KOPT-K1 (cell line): ENCODE data around the gene TYMS.

Experiments
- H3K27ac ChIP-seq: fragments of 200-600 bp; sonication (generic); 2 replicates; pipeline ENCODE4 v1.5.1; 2016; ENCODE audit warnings: antibody characterized with exemption, mild to moderate bottlenecking, low read depth, low read length; ENCODE audit not compliant: poor library complexity, severe bottlenecking
- H3K36me3 ChIP-seq: fragments of 200-600 bp; sonication (generic); 2 replicates; pipeline ENCODE4 v1.5.1; 2017; ENCODE audit warnings: antibody characterized with exemption, mild to moderate bottlenecking, low read length, moderate library complexity; ENCODE audit not compliant: insufficient read depth
- H3K9me3 ChIP-seq: fragments of 200-600 bp; sonication (generic); 2 replicates; pipeline ENCODE4 v1.5.1; 2017; ENCODE audit warnings: antibody characterized with exemption, low read length, mild to moderate bottlenecking; ENCODE audit not compliant: insufficient read depth, poor library complexity, severe bottlenecking

Gene TYMS

GRCh38 chr18:658947-659533 is 1.6 kb downstream of the TYMS start:
- Histone ChIP-seq H3K27ac (peak overlapping the region; percentile 100), H3K36me3 (peaks cover 44% of the 10 kb centered on the region), H3K9me3 (peaks cover 31% of the 10 kb centered on the region)

GRCh38 chr18:659597-659996 is 2.1 kb downstream of the TYMS start:
- Histone ChIP-seq H3K36me3 (peaks cover 44% of the 10 kb centered on the region), H3K27ac (peak overlapping the region; percentile 100), H3K9me3 (peaks cover 31% of the 10 kb centered on the region)

GRCh38 chr18:662197-662596 is 4.7 kb downstream of the TYMS start:
- peaks cover 31% of the 10 kb centered on the region for H3K9me3 ChIP-seq
- H3K27ac ChIP-seq = no peak overlapping the region
- H3K36me3 ChIP-seq = peaks cover 58% of the 10 kb centered on the region

- peaks cover 15% of the 10 kb centered on the region for H3K9me3 ChIP-seq
- H3K27ac ChIP-seq = no peak overlapping the region
- peaks cover 69% of the 10 kb centered on the region for H3K36me3 ChIP-seq
Observed at GRCh38 chr18:666177-666576, 8.7 kb downstream of the TYMS start.

GRCh38 chr18:666628-667027 is 9.2 kb downstream of the TYMS start:
- peaks cover 10% of the 10 kb centered on the region for H3K9me3 ChIP-seq
- no peak overlapping the region for H3K27ac ChIP-seq
- peaks cover 69% of the 10 kb centered on the region for H3K36me3 ChIP-seq

GRCh38 chr18:668260-668659 is 10.8 kb downstream of the TYMS start:
- H3K9me3 ChIP-seq = no peaks in the 10 kb centered on the region
- no peak overlapping the region for H3K27ac ChIP-seq
- peaks cover 75% of the 10 kb centered on the region for H3K36me3 ChIP-seq

GRCh38 chr18:669077-669476 is 11.6 kb downstream of the TYMS start:
- no peak overlapping the region for H3K27ac ChIP-seq
- no peaks in the 10 kb centered on the region for H3K9me3 ChIP-seq
- H3K36me3 ChIP-seq = peaks cover 83% of the 10 kb centered on the region

GRCh38 chr18:670522-670921 is 13.1 kb downstream of the TYMS start:
- Histone ChIP-seq H3K36me3 (peaks cover 98% of the 10 kb centered on the region), H3K9me3 (no peaks in the 10 kb centered on the region), H3K27ac (no peak overlapping the region)

- H3K36me3 ChIP-seq = peaks cover 100% of the 10 kb centered on the region
- no peak overlapping the region for H3K27ac ChIP-seq
- H3K9me3 ChIP-seq = no peaks in the 10 kb centered on the region
Observed at GRCh38 chr18:671405-671804, 14.0 kb downstream of the TYMS start.

GRCh38 chr18:673317-673716 is 15.9 kb downstream of the TYMS start:
- H3K36me3 ChIP-seq = peaks cover 100% of the 10 kb centered on the region
- no peaks in the 10 kb centered on the region for H3K9me3 ChIP-seq
- no peak overlapping the region for H3K27ac ChIP-seq

- no peak overlapping the region for H3K27ac ChIP-seq
- H3K9me3 ChIP-seq = no peaks in the 10 kb centered on the region
- peaks cover 100% of the 10 kb centered on the region for H3K36me3 ChIP-seq
Observed at GRCh38 chr18:673769-674168, 16.3 kb downstream of the TYMS start.

GRCh38 chr18:675307-675706 is 17.9 kb downstream of the TYMS start:
- Histone ChIP-seq H3K27ac (no peak overlapping the region), H3K36me3 (peaks cover 100% of the 10 kb centered on the region), H3K9me3 (no peaks in the 10 kb centered on the region)

- H3K27ac ChIP-seq = peak overlapping the region; percentile 29
- peaks cover 100% of the 10 kb centered on the region for H3K36me3 ChIP-seq
- H3K9me3 ChIP-seq = no peaks in the 10 kb centered on the region
Observed at GRCh38 chr18:676069-676468, 18.6 kb downstream of the TYMS start.

GRCh38 chr18:676736-677135 is 19.3 kb downstream of the TYMS start:
- Histone ChIP-seq H3K27ac (peak overlapping the region; percentile 29), H3K36me3 (peaks cover 99% of the 10 kb centered on the region), H3K9me3 (no peaks in the 10 kb centered on the region)

GRCh38 chr18:677145-677544 is 19.7 kb downstream of the TYMS start:
- peak overlapping the region; percentile 29 for H3K27ac ChIP-seq
- peaks cover 95% of the 10 kb centered on the region for H3K36me3 ChIP-seq
- no peaks in the 10 kb centered on the region for H3K9me3 ChIP-seq

- Histone ChIP-seq H3K9me3 (no peaks in the 10 kb centered on the region), H3K36me3 (peaks cover 87% of the 10 kb centered on the region), H3K27ac (peak overlapping the region; percentile 29)
Observed at GRCh38 chr18:677951-678381, 20.5 kb downstream of the TYMS start.
